Measurements from ENCODE around the gene NARF. TPM values are rescaled to one million over a fixed set of nuclear protein-coding genes. Genes with fewer than 3 reads are reported as not detected.
"Not testable (repeated sequence)": the region's sequence is repeated elsewhere in the genome, so short reads cannot be mapped to it uniquely, and the experiment has no call there.

The NARF gene
- total RNA-seq, 2 donors from 2014 or later: 159 TPM

DNA sequence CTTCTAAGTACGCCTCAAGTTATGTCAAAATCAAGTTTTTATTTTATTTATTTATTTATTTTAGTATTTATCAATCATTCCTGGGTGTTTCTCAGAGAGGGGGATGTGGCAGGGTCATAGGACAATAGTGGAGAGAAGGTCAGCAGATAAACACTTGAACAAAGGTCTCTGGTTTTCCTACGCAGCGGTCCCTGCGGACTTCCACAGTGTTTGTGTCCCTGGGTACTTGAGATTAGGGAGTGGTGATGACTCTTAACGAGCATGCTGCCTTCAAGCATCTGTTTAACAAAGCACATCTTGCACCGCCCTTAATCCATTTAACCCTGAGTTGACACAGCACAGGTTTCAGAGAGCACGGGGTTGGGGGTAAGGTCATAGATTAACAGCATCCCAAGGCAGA is 5.4 kb upstream of the NARF start:
- Mint-ChIP-seq H3K27ac (peak overlapping the region in 1 of 2 donors; percentile 88), H3K36me3 (peaks cover 29 to 53% of the 10 kb centered on the region in 2 donors)
- H3K9me3 Mint-ChIP-seq; ATAC-seq; DNase-seq (ENCODE audit: low spot score in 2 of 2): not testable (repeated sequence)

DNA sequence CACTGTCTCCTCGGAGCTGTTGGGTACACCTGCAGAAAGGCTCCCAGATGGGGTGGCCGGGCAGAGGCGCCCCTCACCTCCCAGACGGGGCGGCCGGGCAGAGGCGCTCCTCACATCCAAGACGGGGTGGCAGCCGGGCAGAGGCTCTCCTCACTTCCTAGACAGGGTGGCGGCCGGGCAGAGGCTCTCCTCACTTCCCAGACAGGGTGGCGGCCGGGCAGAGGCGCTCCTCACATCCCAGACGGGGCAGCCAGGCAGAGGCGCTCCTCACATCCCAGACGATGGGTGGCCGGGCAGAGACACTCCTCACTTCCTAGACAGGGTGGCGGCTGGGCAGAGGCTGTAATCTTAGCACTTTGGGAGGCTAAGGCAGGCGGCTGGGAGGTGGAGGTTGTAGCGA is 4.8 kb upstream of the NARF start:
- Mint-ChIP-seq H3K27ac (peak overlapping the region in 1 of 2 donors; percentile 53), H3K36me3 (peaks cover 29 to 53% of the 10 kb centered on the region in 2 donors)
- ATAC-seq; H3K9me3 Mint-ChIP-seq; DNase-seq (ENCODE audit: low spot score in 2 of 2): not testable (repeated sequence)

DNA sequence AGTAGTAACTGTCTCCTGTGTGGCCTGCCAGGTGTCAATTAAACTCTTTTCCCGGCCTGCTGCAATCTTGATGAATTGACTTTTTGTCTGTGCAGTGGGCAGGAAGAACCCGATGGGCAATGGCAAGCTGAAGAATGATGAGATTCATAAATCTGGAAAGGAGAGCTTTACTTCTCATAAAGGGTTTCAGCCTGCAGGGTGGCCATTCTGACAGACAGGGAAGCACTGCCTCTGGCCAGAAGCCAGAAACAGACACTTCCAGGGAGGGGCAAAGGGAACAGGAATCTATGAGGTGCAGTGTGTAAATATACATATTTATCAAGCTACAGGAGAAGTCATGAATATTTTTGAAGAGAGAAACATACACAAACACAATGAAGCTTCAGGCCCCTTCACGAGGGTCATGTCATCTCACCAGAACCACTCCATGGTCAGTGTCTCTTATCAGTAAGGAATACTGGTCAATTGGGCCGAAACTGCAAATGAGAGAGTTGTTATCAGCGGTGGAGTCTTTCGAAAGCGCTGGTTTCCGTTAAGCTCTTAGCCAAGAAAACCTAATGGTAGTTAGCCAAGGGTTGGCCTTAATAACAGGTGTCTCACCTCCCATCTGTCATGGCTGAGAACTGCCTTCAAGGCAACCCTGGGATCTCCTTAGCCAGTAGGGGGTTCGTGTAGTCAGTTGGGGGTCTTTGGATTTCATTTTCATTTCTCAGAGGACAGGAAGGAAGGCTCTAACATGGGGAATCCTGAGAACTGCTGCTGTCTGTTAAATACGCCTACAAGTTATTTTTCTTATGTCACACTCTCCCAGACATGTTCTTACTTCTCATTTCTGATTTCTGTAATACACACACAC is 1.2 kb upstream of the NARF start:
- Mint-ChIP-seq H3K9me3 (no peaks in the 10 kb centered on the region), H3K27ac (peak overlapping the region; percentile 94 to 99), H3K36me3 (peaks cover 11 to 55% of the 10 kb centered on the region in 2 donors)
- DNase-seq (ENCODE audit: low spot score in 2 of 2) (no peak), ATAC-seq (no peak)

DNA sequence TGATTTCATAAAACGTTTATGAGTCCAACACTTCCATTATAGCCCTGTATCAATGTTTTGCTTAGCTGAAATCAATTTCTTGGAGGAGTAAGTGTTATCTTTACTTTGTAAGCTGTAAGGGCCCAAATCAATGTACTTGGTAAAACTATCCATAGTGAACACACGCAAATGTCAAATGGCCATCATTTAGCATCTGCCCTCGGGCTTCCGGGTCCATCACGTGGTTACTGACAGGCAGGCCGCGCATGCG is 687 bp upstream of the NARF start:
- ATAC-seq (no peak), DNase-seq (ENCODE audit: low spot score in 2 of 2) (no peak)
- H3K27ac Mint-ChIP-seq: peak overlapping the region; percentile 94 to 99
- H3K36me3 Mint-ChIP-seq: peaks cover 11 to 55% of the 10 kb centered on the region in 2 donors
- H3K9me3 Mint-ChIP-seq: no peaks in the 10 kb centered on the region

DNA sequence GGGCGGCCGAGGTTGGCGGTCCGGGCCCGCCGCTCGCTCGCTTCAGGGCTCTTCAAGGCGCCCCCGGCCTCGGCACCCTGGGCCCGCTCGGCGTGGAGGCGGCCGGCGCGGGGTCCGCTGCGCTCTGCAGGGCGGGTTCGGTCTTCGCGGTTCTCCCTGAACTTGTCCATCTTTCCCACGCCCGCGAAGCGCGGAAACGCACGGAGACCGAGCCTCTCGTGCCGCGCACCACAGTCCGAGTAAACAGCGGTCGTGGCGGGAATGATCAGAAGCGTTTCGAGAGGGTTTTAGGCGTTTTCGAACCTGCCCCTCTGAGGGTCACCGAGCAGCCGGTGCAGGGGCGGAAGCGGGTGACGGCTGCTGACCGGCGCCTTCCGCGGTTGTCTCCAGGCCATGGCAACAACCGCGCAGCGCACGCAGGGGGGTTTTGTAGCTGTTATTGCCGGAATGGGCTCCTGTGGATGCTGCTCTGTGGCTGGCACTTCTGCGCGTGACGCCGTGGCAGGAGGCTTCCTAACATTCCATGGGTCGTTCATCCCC is 414 bp downstream of the NARF start:
- no peak for DNase-seq (ENCODE audit: low spot score in 2 of 2)
- Mint-ChIP-seq H3K27ac (peak overlapping the region; percentile 94), H3K36me3 (peaks cover 11 to 45% of the 10 kb centered on the region in 2 donors), H3K9me3 (no peaks in the 10 kb centered on the region)
- peak in 1 of 2 donors; percentile 9 for ATAC-seq

DNA sequence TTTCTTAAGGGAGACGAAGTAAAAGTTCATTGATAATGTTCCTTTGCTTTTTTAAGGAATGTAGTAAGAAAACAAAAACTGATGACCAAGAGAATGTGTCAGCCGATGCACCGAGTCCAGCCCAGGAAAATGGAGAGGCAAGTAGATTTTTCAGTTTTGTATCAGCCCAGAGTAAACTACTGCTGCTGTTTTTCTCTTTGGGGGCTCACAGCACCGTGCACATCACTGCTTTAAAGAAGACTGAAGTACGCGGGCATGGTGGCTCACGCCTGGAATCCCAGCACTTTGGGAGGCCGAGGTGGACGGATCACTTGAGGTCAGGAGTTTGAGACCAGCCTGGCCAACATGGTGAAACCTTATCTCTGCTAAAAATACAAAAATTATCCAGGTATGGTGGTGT is 1.4 kb downstream of the NARF start:
- not testable (repeated sequence) for ATAC-seq; H3K27ac Mint-ChIP-seq; H3K9me3 Mint-ChIP-seq; DNase-seq (ENCODE audit: low spot score in 2 of 2)
- peaks cover 15 to 50% of the 10 kb centered on the region in 2 donors for H3K36me3 Mint-ChIP-seq

DNA sequence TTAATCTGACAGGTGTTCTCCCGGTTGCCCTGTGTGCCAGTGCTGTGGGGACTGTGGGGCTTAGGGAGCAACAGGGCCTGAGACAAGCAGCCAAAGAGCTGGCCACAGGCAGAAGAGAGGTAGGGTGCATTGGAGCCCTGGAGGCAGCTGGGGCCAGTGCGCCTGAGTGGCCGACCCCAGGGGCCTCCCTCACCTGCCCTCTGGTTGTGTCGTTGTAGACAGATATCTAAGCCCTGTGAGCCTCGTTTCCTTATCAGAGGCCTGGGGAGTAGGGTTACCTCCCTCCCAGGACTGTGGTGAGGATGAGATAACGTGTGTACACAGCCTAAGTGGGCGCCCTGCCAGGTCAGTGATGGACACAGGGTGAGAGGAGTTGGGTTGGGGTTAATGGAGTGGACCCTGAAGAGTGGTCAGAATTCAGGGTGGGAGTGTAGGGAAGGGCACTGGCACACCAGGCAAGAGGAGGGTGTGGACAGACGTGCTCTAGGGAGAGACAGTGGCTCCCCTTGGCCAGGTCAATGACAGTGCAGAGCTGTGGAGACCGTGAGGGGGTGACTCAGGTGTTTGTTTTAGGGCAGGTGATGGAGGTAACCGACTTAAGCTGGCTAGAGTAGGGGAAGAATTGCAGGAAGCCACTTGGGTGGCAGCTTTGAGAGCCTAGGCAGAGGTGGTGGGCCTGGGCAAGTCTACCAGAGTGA is 3.4 kb downstream of the NARF start:
- H3K27ac Mint-ChIP-seq: peak overlapping the region; percentile 42 to 78
- ATAC-seq (no peak), DNase-seq (ENCODE audit: low spot score in 2 of 2) (no peak)
- no peaks in the 10 kb centered on the region for H3K9me3 Mint-ChIP-seq
- peaks cover 15 to 50% of the 10 kb centered on the region in 2 donors for H3K36me3 Mint-ChIP-seq

DNA sequence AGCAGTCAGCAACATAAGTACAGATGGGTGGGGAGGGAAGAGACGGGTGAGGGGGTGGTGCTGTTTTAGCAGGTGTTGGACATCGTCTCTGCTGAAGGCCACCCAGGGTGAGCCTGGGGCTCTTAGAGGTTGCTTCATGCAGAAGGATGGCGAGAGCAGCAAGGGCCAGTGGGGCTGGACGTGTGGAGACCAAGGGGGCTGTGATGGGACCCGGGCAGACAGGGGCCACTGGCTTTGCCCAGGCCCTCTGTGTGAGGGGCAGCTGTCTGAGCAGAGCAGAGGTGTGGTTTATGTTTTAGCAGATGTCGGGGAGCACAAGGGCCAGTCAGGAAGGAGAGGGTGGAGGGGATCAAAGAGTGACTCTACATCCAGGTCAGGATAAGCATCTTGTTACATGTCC is 4.8 kb downstream of the NARF start:
- H3K27ac Mint-ChIP-seq: peak overlapping the region in 1 of 2 donors; percentile 78
- DNase-seq (ENCODE audit: low spot score in 2 of 2): no peak
- H3K36me3 Mint-ChIP-seq: peaks cover 11 to 42% of the 10 kb centered on the region in 2 donors
- no peak for ATAC-seq
- H3K9me3 Mint-ChIP-seq: no peaks in the 10 kb centered on the region

DNA sequence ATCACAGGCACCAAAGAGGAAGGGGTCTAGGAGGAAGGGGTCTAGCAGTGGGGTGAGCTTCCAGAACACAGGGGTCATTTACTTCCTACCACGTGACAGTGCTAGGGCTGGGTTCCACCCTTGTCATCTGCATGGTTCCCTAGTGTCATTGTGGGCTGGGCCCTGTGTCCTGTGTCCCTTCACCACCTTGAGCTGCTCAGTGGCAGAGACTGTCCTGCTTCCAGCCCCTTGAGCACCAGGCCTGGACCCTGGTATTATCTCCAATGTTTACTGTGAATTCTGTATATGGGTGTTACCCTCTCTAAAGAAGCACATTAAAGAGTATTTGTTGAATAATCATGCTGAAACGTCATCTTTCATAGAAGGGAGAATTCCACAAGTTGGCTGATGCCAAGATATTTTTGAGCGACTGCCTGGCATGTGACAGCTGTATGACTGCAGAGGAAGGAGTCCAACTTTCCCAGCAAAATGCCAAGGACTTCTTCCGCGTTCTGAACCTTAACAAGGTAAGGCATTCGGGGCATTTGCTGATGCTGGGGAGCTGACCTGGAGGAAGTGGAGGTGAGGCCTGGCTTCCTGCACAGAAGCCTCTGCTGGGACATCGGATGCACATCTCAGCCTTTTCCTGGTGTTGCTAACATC is 5.5 kb downstream of the NARF start:
- no peaks in the 10 kb centered on the region for H3K9me3 Mint-ChIP-seq
- ATAC-seq (no peak), DNase-seq (ENCODE audit: low spot score in 2 of 2) (no peak)
- peaks cover 15 to 47% of the 10 kb centered on the region in 2 donors for H3K36me3 Mint-ChIP-seq
- peak overlapping the region in 1 of 2 donors; percentile 78 for H3K27ac Mint-ChIP-seq

DNA sequence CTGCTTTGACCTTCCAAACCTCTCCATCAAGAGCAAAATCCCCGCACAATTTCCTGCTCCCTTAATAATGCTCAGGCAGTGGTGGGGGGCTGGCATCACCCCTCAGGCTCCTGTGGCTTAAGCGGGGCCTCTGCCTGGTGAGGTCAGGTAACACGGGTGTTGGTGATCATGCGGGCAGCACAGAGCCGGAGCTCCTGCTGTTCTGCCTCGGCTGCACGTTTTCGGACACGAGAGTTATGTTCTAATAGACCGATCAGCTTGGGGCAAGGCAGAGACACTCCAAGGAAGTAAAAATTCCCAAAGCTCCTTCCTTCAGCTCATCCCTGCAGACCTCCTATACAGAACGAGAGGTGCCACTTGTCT is 6.0 kb downstream of the NARF start:
- DNase-seq (ENCODE audit: low spot score in 2 of 2) (no peak), ATAC-seq (no peak)
- Mint-ChIP-seq H3K27ac (peak overlapping the region in 1 of 2 donors; percentile 84), H3K36me3 (peaks cover 12 to 47% of the 10 kb centered on the region in 2 donors), H3K9me3 (no peaks in the 10 kb centered on the region)

DNA sequence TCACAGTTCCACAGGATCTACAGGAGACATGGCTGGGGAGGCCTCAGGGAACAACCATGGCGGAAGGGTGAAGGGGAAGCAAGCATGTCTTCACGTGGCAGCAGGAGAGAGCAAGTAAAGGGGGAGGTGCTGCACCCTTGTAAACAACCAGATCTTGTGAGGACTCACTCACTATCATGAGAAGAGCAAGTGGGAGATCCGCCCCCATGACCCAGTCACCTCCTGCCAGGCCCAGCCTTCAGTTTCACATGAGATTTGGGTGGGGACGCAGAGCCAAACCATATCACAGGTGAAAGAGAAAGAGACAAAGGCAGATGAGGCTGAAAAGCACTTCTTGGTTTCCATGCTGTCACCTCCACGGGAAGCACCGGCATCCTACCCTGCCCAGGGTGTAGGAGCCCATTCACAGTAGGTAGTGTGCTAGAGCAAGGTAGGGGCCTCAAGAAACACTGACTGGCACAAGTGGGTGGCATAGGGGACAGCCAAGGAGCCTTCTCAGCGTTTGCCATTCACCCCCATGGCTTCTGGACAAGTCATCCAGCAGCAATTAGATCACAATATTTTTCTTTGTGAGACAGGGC is 6.6 kb downstream of the NARF start:
- Mint-ChIP-seq H3K9me3 (no peaks in the 10 kb centered on the region), H3K27ac (peak overlapping the region in 1 of 2 donors; percentile 84), H3K36me3 (peaks cover 12 to 45% of the 10 kb centered on the region in 2 donors)
- DNase-seq (ENCODE audit: low spot score in 2 of 2) (no peak), ATAC-seq (peak; percentile 23 to 43)

DNA sequence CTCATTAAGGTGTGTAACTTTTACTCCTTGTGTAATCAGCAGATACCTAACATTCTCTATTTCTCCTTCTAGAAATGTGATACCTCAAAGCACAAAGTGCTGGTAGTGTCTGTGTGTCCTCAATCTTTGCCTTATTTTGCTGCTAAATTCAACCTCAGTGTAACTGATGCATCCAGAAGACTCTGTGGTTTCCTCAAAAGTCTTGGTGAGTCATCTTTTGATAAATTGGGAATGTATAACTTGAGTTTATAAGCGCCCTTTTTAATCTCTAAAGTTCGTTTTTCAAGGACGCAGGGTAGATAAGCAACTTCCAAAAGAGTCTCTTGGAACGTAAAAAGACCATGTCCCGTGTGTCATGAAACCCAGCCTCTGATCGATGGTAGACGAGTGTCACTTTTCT is 10.2 kb downstream of the NARF start:
- DNase-seq (ENCODE audit: low spot score in 2 of 2): no peak
- Mint-ChIP-seq H3K27ac (peak overlapping the region in 1 of 2 donors; percentile 55), H3K36me3 (peaks cover 12 to 41% of the 10 kb centered on the region in 2 donors), H3K9me3 (no peaks in the 10 kb centered on the region)
- no peak for ATAC-seq

DNA sequence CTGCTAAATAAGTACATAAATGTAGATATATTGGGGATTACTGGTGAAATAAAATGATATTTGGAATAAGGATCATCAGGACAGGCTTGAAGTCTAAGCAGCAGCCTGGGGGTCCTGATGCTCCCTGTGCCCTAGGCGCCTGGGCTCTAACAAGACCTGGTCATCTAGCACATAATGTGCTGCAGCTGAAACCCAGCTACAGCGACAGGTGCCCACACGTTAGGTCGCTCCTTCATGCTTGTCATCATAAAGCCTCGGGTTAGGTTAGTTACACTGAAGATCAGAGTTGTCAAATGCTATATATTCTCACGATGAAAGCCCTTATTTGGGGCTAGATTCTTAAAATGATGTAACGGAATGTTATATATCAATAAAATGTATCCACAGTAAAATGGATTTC is 11.5 kb downstream of the NARF start:
- ATAC-seq (no peak), DNase-seq (ENCODE audit: low spot score in 2 of 2) (no peak)
- no peak overlapping the region for H3K27ac Mint-ChIP-seq
- peaks cover 8 to 30% of the 10 kb centered on the region in 2 donors for H3K36me3 Mint-ChIP-seq
- H3K9me3 Mint-ChIP-seq: no peaks in the 10 kb centered on the region

DNA sequence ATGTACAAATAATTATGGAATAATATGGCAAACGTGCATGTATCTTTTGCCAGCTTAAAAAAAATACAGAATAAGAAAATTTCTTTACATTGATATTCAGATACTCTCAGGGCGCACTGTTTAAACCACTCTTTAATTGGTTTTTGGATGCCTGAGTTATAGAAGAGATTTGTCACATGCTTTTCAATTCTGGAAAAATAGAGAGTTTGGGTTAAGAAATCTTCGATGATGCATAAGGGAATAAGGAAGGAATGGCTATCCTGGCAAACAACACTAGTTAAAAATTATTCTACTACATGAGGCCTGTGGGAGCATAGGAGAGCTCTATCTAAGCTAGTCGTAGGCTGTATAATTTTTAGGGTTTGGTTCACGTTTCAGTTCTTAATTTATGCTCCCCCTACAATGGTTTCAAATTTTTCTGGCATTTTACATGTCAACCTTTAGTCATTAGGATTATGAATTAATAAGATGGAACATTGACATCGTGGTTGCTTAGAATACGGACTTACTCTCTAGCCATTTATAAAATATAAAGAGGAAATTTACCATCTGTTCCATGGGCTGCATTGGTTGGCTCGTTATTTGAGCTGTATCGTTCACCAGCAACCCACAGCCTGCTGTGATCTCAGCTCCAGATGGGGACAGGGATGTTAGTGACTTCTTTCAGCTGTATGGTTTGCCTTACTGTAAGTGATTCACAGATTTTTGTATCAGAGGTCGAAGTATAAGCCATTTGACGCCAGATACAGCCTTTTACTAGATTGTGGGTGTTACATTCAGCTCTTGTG is 15.9 kb downstream of the NARF start:
- DNase-seq (ENCODE audit: low spot score in 2 of 2): no peak
- Mint-ChIP-seq H3K27ac (no peak overlapping the region), H3K9me3 (no peaks in the 10 kb centered on the region), H3K36me3 (peaks cover 0 to 16% of the 10 kb centered on the region in 2 donors)
- no peak for ATAC-seq

DNA sequence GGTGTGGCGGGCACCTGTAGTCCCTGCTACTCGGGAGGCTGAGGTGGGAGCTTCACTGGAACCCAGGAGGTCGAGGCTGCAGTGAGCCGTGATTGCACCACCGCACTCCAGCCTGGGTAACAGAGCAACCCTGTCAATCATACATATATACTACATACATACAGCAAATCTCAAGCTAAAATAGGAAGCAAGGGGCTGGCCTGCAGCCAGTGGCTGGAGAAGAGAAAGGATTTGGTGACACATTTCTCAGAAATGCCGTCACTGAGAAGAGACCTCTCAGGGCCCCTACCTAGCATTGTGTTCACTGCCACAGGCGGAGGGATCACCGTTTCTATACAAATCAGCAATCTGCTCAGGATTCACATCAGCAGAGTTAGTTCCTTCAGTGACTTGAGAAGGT is 16.9 kb downstream of the NARF start:
- ATAC-seq: no peak
- H3K36me3 Mint-ChIP-seq: peaks cover 0 to 8% of the 10 kb centered on the region in 2 donors
- no peak for DNase-seq (ENCODE audit: low spot score in 2 of 2)
- no peak overlapping the region for H3K27ac Mint-ChIP-seq
- H3K9me3 Mint-ChIP-seq: no peaks in the 10 kb centered on the region

DNA sequence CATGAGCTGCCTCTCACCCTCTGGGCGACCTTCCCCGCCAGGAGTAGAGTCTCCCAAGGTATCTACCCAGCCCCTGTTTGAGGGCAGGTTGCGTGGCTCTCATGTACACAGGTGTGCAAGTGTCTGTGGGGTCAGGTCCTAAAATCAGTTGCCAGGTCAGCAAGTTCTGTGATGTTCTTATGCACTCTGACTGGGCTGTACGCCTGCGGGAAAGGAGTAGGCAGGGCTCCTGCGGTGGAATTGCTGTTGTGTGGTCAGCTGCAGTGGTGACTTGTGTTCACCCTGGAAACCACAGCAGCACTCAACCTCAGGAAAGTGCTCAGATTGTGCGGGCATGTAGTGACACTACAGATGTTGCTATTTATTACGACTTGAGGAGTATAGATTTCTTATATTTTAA is 19.4 kb downstream of the NARF start:
- H3K36me3 Mint-ChIP-seq: no peaks in the 10 kb centered on the region
- H3K9me3 Mint-ChIP-seq: no peaks in the 10 kb centered on the region
- H3K27ac Mint-ChIP-seq: peak overlapping the region in 1 of 2 donors; percentile 68
- peak in 1 of 2 donors; percentile 28 for ATAC-seq
- DNase-seq (ENCODE audit: low spot score in 2 of 2): no peak
